NK-92 (cell line): Measurements from ENCODE around the gene HLA-DRB5.
"Not testable (repeated sequence)": the region's sequence is repeated elsewhere in the genome, so short reads cannot be mapped to it uniquely, and the experiment has no call there.

Source experiments
- DNase-seq: peaks from one replicate; lab custom pipeline; 2025; ENCODE audit not compliant: unreplicated experiment; lab: John Stamatoyannopoulos, UW

The HLA-DRB5 gene

DNA sequence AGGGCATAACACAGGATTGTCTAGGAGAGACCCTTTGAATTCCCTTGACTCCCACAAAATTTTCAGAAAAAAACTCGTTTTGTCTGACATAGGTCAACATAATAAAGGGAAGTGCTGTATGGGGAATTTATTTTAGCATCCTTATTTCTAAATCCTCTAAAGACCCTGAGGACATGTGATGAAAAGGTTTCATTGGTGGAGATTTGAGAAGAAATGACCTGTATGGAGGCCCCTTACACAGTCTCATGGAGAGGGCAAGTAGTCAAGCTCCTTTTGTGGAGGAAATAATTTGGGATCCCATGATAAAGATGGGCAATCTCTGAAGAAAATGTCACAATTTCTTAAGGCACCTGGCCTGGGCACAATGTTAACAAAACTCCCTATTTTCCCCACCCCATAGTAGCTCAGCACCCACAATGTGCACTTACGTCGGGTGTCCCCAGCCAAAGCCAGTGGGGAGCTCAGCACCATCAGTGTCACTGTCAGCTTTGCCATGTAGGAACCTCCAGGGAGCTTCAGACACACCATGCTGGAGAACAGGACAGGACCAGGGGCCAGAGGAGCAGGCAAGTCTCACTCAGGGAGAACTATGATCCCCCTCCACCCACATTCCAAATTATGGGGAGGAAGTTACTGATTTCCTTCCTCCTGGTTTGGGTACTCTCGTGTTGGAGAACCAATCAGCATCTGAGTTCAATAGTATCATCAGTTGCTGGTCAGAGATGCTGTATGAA lies at the start of gene HLA-DRB5:
HLA-DRB5 (minus strand) TSS at position 591 of the 734 bp plus-strand sequence; CDS start at position 528, 63 bp downstream.
- DNase-seq = no peak

DNA sequence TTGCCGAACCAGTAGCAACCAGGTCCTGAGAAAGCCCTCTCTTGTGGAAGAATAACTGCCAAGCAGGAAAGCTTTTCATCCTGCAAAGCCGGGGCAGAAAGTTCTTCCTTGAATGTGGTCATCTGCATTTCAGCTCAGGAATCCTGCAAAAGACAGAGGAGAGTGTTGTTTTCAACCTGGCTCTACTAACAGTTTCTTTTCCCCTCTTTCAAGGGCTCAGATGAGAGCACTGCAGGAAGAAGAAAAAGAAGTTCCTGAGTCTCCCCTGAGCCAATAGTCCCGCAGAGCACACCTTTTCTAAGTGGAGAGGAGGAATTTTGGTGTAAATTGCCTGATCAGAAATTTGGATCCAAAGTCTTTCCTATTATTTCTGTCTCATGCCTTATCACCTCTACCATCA lies 48.9 kb upstream of the HLA-DRB5 start:
- no peak for DNase-seq

GRCh38 chr6:32577493-32577892 lies 47.4 kb upstream of the HLA-DRB5 start:
- DNase-seq = not testable (repeated sequence)

DNA sequence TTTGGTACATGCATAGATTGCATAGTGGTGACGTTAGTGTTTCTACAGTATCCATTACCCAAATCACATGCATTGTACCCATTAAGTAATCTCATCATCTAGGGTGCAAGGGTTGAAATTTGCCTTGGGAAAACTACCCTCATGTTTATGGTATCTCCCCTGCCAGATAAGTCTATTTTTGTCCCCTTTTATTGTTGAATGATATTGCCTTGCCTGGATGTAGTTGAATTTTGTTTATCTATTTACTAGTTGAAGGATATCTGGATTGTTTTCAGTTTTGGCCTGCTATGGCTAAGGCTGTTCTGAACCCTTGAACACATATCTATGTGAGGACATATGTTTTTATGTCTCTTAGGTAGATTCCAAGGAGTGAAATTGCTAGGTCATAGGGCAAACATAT lies 46.2 kb upstream of the HLA-DRB5 start:
- DNase-seq = no peak

DNA sequence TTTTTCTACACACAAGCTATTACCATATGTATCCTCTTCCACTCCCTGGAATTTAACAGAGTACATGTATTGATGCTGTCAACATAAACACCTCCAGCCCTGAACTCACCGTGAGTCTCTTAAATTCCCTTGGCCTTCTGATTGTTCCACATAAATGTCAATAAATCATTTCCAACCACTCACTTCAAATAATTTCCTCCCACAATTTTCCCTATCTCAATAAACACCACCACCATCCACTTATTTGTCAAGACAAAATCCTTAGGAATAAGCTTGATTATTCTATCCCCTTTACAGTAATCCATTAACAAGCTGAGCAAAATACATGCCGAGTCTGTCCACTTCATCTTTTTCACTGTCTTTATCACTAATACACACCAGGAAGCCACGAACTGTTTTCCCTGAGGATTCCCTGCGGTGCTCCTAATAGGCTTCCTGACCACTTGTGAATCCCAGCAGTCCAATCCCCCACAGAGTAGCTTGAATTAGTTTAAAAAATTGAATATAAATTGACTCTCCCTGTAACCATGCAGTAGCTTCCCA lies 40.3 kb upstream of the HLA-DRB5 start:
- no peak for DNase-seq

- no peak for DNase-seq
These were observed 38.5 kb upstream of the HLA-DRB5 start for GRCh38 chr6:32568561-32568960.

GRCh38 chr6:32566957-32567356 lies 36.9 kb upstream of the HLA-DRB5 start:
- DNase-seq = no peak

DNA sequence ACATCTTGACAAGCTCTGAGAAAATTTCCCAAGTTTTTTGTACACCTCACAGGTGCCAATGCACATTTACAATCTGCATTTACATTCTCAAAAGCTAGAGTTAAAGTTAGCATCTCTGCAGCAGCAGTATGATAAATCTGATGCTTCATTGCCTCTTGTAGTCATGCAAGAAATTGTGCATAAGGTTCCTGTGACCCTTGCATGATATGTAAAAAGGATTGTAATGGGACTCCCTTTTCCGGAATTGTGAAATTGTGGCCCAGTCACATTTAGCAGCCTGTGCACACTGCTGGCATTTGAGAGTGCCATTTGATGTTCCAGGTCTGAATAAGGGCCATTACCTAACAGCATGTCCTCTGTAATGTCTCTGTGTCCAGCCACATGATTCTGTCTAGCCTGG lies 35.4 kb upstream of the HLA-DRB5 start:
- DNase-seq = no peak

- DNase-seq = no peak
These were observed 32.9 kb upstream of the HLA-DRB5 start for GRCh38 chr6:32562940-32563339.

GRCh38 chr6:32559747-32560146 lies 29.7 kb upstream of the HLA-DRB5 start:
- no peak for DNase-seq

DNA sequence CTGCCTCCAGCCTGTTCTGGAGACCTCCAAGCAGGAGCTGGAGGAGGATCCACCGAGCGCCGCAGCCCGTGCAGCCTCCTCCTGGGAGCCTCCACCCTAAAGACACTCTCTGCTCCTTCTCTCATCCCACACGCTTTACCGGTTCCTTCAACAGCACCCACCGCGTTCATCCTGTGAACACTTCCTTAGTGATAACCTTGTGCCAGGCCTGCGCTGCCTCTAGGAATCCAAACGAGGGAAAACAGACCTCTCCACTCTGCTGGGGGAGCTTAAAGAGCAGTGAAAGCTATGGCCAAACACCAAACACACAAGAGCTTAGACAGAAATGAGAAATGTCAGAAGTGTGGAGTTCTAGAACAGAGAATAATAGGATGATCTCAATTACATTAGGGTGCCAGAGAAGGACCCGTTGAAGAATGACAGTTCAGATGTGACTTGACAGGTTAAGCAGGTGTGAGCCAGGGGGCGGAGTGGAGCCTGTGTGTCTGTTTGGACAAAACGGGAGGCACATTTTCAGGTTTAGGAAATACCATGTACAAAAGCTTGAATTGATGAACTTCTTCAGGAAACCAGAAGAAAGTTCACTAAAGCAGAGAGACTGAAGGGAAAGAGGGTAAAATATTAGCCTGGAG lies 28.5 kb upstream of the HLA-DRB5 start:
- DNase-seq = no peak

DNA sequence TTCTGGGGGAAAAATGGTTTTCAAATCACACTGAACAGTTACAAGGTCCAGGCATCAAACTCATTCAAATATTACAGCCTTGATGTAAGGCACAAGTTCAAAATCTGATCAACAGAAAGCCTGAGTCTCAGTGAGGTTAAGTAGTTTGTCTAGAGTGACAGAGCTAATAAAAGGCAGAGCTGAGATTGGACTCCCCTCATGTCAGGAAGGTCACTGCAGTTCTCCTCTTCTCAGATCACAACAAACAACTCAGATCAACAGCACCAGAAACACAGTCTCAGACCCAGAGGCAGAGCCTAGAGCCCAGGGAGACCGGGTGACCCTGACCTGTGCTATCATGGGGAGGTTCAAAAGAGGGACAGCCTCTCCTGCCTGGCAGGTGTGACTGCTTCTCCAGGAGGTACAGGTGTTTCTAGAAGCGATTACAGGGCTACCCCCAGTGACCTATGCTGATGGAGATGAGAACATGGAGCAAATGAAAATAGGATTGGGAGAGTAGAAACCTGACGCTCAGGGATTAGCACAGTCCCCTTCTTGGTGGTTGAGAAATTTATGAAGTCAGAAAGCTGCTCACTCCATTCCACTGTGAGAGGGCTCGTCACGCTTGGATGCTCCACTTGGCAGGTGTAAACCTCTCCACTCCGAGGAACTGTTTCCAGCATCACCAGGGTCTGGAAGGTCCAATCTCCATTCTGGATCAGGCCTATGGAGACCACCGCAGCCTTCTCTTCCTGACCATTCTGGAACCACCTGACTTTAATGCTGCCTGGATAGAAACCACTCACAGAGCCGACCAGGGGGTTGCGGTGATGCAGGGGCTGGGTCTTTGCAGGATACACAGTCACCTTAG lies 24.3 kb upstream of the HLA-DRB5 start:
- DNase-seq = no peak

GRCh38 chr6:32553037-32553742 lies 23.1 kb upstream of the HLA-DRB5 start:
- DNase-seq = no peak

DNA sequence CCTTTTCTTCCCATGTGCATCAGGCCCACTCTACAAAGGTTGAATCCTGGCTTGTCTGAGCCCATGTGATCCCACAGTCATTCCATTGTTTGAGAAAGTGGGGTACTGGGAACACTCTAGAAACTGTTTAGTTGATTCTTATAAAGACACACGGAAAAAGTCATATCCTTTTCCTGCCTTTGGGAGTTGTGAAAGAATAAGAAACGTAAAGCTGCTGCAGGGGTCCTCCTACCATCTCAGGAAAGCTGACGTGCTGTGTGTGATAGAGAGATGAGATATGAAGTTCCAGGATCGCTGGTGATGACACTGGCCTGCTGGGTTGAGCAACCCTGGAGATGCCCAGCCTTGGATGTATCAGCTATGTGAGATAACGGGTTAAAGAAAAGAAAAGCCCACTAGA lies 21.3 kb upstream of the HLA-DRB5 start:
- no peak for DNase-seq

DNA sequence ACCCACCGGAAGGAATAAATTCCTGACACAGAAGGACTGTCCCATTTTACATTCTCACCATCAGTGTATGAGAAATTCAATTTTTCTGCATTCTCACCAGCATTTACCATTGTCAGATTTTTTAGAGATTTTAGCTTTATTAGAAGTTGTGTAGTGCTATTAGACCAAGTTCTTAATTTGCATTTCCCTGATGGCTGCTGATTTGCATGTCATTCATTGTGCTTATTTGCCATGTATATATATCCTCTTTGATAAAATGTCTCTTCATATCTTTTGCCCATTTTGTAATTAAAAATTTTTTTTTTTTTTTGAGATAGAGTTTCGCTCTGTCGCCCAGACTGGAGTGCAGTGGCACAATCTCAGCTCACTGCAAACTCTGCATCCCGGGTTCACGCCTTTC lies 9.8 kb upstream of the HLA-DRB5 start:
- no peak for DNase-seq

DNA sequence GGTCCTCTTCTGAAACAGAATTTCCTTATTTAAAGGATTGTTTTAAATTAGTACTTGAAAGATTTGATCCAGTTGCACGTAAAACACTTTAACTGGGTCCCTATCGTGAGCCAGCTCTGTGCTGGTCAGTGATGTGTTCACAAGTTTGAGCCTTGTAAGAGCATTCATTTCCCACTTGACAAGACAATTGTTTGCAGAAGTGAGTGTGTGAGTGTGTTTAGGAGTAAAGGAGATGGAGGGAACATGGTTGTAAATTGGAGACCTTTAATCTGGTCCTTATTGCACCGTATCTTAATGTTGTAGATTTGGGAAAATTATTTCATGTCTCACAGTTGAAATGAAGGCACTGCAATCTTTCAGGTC lies 325 bp upstream of the HLA-DRB5 start:
- not testable (repeated sequence) for DNase-seq

DNA sequence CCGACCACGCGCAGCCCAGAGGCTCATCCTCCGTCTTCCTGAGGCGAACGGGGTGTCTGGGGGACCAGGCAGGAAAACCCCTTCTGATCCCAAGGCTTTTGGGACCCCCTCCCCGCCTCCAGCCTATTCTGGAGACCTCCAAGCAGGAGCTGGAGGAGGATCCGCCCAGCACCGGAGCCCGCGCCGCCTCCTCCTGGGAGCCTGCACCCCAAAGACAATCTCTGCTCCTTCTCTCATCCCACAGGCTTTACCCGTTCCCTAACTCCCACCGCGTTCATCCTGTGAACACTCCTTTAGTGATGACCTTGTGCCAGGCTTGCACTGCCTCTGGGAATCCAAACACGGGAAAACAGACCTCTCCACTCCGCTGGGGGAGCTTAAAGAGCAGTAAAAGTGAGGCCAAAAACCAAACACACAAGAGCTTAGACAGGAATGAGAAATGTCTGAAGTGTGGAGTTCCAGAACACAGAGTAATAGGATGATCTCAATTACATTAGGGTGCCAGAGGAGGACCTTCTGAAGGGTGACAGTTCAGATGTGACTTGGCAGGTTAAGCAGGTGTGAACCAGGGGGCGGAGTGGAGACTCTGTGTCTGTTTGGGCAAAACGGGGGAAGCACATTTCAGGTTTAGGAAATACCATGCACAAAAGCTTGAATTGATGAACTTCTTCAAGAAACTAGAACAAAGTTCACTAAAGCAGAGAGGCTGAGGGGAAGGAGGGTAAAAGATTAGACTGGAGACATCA lies 7.6 kb downstream of the HLA-DRB5 start:
- DNase-seq = no peak

DNA sequence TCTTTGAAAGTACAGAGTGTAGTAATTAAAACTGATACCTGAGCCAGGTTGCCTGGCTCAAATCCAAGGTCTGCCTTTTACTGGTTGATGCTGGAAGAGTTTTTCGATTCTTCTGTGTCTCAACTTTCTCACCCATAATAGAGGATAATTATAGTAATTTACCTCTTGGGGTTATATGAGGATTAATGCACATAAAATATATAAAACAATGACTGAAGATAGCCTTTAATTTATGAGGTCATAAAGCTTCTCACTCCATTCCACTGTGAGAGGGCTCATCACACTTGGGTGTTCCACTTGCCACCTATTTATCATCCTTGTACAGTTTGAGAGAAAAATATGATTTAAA lies 10.2 kb downstream of the HLA-DRB5 start:
- DNase-seq = no peak

- no peak for DNase-seq
These were observed 10.8 kb downstream of the HLA-DRB5 start for GRCh38 chr6:32519118-32519909.
